Central memory CD4-positive, alpha-beta T cell (primary cell): ENCODE data around the gene PKIG.
A peak's percentile ranks its signal among the peaks of the same experiment; 100 is the strongest.

Source experiments
- DNase-seq: peaks from one replicate; pipeline ENCODE4 v3.0.0; 2022

The PKIG gene

DNA sequence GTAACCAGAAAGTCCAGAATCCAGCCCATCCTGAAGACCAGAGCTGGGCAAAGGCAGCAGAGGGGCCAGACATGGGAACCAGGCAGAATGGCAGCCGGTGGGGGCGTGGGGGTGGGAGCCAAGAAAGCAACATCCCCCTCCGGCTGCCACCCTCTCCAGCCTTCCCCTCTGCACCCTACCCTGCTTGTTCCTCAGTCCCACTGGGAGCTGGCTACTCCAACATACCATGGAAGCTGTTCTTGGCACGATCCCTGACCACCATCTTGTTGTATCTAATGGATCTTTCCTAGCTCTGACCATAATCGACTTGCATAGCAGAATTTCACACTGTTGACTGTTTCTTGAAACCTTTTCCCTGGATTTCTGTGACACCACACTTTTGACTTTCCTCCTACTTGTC is 38.9 kb downstream of the PKIG start:
- no peak for DNase-seq

DNA sequence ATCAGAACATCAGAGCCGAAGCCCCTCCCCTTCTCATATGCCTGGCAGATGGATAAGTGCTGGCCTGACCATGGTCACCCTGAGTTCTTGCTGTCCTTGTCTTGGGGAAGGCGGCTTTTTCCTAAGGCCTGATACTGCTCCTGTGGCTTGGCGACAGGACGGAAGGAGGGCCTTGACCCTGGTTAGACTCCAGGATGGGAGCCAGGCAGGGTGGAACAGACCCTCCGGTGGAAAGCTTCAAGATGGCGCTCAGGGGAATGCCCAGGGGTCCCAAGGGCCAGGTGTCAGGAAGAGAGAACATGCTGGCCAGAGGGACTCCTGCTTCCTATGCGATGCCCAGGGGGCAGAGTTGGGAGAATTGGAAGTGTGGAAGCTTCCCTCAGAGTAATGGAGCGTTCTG is 39.6 kb downstream of the PKIG start:
- no peak for DNase-seq

DNA sequence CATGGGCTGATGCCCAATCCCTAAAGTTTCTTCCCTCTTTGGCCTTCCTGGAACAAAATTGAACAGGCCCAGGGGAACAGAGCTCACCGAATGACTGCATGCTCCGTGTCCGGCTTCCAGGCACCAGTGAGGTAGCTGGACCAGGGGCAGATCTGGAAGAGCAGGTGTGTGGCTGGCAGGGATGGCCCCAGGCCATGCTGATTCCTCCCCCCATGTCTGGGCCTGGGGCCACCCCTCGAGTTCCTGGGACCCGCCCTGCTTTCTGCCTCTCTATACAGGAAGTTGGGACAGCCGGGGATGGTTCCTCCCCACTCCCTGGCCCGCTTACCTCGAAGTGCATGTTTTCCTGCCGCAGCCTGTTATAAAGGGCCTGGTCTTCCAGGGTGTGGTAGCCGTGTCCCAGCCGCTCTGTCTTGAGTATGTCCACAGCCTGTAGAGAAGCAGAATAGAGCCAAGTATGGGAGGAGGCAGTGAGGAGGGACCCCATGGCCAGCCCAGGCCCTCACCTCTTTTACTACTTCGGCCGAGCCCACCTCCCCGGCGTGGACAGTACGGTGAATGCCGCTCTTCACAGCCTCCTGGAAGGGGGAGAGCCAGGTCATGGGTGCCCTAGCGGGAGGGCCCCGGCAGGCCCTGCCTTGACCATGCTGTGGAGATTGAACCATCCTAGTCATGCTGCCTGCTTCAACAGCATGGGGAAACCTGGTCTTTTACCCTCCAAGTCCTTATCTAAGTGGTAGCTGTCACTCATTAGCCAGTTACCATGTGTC is 40.3 kb downstream of the PKIG start:
- no peak for DNase-seq

DNA sequence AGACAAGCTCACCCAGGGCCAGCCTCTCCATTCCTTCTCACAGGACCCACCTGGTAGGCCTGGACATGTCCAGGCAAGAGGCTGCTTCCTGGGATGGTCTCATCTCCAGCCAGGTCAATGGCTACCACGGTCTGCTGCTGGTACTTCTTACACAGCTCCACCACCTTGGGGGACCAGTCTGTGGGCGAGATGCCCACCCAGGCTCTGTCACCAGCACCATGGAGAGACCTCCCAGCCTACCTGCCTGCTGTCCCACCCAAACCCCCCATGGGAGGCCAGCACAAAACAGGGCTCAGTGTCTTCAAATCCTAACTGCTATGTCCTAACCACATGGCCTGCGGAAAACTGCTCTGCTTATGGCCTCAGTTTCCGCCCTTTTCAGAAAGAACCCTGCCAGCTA is 41.8 kb downstream of the PKIG start:
- no peak for DNase-seq

DNA sequence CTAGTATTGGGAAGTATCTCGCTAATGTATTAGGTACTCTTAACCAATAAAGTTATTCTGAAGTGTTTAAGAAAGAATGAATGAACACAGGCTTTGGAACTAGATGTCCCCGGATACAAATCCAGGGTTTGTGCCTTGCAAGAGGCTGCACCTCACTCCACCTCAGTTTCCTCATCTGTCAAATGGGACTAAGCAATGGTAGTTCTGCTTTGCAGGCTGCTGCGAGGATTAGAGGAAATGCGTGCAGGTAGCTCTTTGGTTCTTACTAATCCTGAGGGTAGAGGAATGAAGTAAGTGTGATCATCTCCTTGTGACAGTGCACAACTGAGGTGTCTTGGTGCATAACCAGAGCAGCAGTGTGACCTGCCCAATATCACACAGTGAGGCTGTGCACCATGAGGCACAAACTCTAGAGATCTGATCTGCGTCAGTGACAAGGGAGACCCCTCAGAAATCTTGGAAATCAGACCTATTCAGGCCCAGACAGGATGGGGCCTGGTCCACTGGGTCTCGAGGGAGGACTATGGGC is 42.4 kb downstream of the PKIG start:
- DNase-seq: no peak

DNA sequence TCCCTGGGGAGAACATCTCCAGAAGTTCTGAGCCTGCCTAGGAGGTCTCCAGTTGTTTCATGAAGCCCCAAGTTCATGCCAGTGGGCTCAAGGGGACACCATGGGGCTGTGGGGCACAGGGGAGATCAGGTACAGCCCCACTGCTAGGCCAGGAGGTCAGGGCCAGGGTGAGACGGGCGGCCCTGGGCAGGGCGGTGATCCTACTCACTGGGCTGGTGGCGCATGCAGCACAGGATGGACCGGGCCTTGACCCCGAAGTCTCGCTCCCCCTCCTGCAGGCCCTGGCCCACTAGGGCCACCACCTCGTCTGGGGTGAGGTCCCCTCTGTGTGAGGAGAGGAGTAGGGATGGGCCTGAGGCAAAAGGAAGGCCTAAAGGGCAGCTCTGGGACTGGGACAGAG is 43.0 kb downstream of the PKIG start:
- DNase-seq: no peak

DNA sequence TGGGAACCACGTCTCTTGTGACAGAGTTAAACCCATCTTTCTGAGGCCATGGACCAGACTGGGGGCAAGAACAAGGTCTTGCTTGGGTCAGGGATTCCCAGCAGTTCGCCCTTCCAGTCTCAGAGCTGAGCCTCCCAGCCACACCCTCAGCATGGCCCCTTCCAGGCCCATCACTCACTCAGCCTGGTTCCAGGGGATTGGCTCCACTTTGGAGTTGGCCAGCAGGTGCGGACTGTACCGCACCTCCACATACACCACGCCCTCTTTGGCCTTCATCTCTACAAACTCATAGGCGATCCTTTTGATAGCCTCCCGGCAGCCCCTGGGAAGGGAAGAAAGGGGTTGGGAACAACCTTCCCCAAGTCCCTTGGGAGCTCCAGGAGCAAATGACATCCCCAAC is 43.9 kb downstream of the PKIG start:
- DNase-seq: no peak

DNA sequence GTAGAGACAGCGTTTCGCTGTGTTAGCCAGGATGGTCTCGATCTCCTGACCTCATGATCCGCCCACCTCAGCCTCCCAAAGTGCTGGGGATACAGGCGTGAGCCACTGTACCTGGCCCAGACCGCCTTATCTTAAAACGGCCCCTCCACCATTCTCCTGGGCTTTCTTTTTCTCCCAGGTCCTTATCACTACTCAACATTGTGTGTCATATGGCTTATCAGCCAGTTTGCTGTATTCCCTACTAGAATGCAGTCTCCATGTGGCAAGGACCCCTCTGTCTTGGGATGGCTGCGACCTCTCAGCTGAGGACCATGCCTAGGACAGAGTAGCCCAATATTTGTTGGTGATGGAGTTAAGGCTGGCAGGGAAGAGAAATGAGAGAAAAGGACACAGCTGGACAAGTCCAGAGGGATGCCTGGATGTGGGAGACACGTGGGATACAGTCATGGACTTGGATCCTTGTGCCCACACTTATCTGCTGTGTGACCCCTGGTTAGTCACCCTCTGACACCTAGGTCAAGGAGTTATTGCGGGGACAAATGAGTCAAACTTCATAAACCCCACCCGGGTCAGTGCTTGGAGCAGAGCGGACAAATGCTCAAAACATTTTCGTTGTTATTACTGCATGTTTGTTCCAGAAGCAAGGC is 45.1 kb downstream of the PKIG start:
- DNase-seq: no peak

DNA sequence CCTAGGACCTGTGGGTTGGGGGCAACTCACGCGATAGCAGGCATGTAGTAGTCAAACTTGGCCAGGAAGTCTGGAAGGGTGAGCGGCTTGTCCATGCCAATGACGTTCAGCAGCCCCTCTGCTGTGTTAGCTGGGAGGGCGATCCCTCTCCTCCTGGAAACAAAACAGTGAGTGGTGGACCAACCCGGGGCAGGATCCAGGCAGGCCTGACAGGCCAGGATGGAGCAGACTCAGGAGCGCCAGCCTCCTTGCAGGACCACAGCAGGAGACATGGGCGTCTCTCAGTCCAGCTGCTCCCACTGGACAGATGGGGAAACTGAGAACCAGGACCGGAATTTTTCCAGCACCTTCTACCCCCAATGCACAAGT is 46.6 kb downstream of the PKIG start:
- DNase-seq: no peak

DNA sequence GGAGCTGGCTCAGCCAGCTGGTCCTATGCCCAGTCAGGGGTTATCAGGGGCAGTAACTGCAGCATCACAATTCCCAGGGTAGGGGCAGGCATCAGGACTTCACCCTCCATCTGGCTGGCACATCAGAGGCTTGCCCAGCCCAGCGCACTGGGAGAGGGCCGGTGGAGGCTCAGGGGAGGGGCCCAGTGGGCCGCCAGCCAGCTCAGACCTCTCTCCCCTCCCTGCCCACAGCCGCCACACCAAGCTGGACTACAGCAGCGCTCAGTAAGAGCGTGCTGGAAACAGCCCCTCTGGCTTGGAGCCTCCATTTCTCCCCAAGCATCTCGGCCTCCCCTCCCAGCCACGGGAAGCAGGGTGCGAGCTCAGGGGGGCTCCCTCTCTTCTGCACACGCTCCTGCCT is 47.2 kb downstream of the PKIG start:
- DNase-seq: no peak

DNA sequence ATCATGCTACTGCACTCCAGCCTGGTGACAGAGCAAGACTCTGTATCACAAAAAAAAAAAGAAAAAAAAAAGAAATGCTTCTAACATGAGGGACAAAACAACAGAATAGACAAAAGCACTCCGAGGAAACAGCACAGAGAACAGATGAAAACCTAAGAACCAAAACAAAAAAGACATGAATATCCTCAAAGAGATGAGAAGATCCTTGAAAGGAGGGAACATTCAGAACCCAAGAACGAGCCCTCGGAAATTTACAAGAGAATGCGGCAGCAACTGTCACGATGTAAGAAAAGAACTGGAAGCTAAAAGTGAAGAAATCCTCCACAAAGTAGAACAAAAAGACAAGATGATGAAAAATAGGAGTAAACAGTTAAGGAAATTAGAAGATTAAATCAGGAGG is 47.9 kb downstream of the PKIG start:
- no peak for DNase-seq

DNA sequence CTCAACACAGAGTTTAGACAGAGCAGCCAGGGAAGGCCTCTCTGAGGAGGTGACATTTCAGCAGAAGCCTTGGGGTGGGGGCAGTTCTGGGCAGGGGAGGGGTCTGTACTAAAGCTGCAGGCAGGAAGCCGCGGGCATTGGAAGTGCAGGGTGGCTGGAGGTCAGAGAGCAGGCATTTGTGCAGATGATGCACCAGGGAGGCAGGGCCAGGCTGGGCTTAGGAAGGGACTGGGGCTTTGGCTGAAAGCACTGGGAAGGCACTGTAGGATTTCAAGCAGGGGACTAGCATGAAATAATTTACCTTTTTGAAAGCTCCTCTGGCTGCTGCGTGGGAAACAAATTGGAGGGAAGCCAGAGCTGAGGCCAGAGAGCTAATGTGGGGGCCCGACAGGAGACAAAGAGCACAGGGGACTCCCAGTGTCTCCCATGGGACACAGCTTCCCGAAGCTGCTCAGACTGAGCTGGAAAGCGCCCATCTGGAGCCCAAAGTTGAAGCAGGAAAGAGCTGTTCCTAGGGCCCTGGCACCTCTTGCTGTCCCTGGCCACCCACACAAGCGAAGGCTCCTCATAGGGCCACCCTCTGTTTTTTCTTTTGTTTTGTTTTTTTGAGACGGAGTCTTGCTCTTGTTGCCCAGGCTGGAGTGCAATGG is 49.8 kb downstream of the PKIG start:
- no peak for DNase-seq

DNA sequence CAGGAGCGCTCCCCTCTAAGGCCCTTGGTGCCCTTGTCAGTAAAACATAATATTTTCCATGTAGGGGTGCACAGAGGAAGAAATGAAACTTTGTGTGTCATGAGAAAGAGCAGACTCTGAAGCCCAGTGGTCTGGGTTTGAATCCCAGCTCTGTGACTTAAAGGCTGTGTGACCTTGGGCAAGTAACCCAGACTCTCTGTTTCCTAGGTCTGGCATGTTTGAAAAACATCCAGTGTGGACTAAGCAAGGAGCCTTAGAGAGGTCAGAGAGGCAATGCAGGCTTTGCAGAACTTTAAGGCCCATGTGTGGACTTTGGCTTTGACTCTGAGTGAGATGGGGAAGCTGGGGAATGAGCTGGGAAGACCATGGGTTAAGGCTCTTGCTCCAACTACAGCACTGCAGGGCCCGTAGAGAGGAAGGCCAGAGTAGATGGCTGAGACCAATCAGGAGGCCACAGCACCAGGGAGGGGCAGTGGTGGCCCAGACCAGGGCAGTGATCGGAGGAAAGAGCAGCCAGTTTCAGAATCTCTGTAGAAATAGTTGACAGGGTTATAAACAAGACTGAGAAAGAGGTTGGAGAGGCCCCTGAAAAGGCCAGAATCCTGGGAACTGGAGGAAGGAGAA is 50.9 kb downstream of the PKIG start:
- no peak for DNase-seq

DNA sequence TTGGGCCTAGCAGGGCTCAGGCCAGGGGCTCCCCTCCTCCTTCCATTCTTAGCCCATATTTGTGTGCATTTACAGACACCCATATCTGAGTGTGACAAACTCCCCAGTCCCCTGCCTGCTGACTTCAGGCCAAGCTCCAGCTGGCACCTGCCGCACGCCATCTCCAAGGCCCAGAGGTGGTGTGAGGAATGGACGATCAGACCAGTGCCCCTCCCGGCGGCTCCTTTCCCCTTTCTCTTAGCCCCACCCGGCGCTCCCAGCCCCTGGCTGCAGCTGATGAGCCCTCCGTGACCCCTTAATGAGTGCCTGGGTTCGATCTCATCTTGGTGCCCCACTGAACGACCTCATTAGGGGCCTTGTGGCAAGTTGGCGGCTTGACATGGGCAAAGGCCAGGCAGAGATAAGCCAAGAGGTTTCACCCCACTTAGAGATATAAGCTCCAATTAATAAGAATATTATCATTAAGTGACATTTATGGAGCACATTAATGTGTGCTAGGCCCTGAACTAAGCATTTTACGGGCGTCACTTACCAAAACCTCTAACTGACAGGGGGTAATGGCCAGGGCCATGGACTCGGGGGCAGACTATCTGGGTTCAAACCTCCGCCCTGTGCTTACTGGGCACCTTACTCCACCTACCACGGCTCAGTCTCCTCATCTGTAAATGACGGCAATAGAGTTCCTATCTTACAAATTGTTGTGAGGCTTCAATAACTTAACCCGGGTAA is 51.7 kb downstream of the PKIG start:
- no peak for DNase-seq

DNA sequence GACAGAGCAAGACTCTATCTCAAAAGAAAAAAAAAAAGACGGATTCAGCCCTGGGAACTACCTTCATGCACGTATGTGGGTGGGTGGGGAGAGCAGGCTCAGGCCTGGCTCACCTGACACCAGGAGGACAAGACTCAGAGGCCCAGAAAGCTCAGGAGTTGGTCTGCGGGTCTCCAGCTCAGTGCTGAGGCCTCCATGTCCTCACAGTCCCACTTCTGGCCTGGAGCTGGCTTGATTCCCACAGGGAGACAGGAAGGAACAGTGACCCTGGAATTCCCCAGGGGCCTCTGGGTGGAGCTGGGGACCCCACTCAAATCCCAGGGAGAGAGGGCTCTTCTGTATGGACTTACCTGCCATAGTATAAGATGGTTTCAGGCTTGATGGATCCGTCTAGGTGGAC is 53.5 kb downstream of the PKIG start:
- DNase-seq: no peak

DNA sequence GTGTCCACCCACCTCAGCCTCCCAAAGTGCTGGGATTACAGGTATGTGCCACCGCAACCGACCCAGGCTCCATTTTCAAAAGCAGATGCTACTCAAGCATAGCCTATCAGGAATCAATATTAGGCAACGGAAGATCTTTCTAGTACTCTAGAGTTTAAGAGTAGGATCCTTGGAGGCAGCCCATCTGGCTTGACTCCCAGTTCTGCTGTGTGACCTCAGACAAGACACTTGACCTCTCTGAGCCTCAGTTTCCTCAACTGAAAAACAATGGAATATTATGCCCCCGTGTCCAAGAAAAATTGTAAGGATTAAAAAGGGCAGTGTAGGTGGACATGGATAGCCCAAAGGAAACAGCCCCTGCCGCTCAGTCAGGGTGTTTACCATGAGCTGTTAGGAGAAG is 54.7 kb downstream of the PKIG start:
- DNase-seq: no peak

DNA sequence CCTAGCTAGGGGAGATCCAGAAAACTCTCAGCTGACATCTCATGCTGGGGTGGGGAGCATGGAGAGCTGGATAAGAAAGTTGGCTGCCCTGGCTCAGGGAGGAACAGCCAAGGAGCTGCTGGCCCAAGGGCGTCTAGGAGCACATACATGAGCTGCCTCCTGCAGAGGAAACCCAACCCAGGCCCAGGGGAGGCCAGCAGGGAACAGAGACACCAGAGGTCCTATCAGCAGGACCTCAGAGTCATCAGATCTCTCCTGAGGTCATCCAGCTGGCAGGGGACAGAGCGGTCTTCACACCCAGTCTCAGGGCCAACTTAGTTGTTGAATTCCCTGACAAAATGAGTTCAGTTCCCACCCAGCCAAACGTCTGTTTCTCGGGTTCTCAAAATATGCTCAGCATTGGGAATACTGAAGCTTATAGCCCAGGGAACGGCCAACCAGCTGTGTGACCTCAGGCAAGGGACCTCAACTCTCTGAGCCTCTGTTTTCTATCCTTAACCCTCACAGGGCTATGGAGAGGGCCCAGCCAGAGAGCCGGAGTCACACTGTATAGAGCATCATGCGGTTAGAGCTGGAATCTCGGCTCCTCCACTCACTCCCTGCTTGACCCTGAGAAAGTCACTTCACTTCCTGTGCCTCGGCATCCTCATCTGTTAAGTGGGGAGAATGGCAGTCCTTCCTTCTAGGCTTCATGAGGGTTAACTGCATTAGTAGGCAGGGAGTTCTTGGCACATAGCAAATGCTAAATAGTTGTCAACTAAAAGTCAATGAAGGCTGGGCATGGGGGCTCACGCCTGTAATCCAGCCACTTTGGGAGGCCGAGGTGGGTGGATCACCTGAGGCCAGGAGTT is 55.4 kb downstream of the PKIG start:
- no peak for DNase-seq

DNA sequence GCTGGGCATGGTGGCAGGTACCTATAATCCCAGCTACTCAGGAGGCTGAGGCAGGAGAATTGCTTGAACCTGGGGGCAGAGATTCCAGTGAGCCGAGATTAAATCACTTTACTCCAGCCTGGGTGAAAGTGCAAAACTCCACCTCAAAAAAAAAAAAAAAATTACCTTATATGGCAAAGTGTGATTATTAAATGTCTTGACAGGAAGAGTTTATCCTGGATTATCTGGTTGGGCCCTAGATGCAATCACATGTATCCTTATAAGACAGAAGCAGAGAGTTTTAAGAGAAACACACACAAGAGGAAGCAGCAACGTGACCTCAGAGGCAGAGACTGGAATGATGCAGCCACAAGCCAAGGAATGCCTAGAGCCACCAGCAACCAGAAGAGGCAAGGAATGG is 58.1 kb downstream of the PKIG start:
- no peak for DNase-seq

DNA sequence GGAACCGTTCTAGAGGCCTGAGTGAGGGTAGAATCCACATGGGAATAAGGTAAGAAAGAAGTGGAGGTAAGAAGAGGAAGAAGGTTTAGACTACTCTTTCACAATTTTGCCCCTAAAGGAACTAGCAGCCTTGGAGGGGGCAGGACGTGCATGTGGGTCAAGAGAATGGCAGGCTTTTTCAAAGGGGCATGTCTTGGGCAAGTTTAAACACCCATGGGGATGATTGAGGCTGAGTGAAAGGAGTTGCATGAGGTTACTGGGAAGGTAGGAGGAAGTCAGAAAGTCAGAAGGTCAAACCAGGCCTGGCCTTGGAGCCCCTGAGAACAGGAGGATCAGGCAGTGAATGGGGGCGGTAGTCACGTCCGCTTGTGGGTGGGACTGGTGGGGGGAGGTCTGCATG is 58.9 kb downstream of the PKIG start:
- DNase-seq: no peak

DNA sequence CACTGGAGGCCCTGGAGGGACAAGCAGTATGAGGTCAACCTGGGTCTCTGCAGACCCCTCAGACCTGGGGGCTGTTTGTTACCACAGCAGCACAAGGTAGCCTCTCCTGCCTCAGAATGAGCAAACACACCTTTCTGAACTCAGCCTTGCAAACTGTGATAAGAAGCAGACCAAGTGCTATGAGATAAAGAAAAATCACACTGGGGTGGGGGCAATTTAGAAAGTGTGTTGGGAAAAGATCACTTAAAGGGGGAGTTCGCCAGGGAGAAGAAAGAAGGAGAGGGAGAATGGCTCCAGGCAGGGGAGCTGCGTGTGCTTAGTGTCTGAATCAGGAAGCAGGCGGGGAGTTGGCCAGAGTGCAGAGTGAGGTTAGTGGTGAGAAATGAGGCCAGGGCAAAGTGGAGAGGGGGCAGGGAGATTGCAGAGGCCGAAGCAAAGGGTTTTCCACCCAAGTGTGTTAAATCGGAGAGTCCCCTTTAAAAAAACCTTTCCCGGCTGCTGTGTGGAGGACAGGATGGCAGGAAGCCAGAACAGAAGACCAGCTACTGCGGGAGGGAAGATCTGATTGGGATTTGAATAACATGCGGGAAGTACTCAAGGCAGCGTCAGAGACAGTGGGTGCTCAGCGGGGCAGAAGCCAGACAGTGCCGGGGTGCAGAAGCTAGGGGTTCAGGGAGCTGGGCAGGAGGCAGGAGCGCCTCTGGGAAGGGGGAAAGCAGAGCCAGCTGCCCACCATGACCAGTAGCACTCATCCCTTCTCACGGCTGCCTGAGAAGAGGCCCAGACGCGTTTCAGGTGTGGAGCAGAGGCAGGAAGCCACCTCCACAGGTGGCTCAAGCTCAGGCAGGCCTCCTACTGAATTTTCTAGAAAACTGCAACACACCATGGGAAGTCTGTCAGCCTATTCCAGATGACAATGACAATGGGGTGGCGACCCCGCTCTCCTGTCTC is 60.1 kb downstream of the PKIG start:
- DNase-seq: peak; percentile 41

DNA sequence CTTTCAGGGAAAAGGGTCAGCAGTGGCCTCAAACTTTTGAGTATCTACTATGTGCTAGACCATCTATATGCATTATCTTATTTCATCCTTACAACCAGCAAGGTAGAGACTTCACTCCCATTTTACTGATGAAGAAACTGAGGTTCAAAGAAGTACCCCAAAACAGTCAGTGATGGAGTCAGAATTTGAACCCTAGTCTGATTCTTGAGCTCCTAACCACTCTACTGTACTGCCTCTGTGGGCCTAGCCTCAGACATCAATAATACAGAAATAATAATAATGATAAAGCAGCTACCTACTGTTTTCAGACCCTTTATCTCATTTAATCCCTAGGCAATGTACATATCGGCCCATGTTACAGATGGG is 60.8 kb downstream of the PKIG start:
- DNase-seq: no peak
